ENCODE results near the gene ELK3.

The ELK3 gene

DNA sequence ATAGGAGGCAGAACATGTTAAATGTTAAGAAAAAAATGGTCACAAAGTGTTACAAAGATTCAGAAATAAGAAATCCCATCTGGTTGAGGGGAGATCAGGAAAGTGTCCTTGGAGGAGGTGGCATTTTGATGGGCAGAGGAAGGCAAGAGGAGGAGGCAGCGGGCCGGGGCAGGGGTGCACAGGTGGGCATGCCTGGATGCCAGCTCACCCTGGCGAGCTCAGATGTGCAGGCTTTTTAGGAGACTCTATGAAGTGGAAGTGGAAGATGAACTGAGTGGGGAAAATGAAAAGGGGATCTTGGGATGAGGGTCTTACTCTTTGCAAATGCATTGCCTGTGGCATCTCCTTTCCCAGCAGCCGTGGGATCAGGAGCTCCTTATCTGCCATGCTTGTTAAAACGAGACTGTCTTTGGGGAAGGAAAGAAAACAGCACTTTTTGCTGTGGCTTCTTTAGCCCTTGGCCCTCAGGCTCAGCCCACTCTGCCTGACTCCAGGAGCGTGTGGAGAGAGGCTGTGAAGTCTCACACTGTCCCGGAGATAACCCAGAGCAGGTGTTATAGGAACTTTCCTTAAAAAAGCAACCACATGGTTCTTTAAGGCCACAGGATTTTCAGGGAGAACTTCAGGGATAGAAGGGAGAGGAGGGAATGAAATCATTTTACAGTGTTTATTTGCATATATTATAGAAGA lies 62.6 kb downstream of the ELK3 start:
- DNase-seq (ENCODE audit: low read depth in 2 of 2): no peak

DNA sequence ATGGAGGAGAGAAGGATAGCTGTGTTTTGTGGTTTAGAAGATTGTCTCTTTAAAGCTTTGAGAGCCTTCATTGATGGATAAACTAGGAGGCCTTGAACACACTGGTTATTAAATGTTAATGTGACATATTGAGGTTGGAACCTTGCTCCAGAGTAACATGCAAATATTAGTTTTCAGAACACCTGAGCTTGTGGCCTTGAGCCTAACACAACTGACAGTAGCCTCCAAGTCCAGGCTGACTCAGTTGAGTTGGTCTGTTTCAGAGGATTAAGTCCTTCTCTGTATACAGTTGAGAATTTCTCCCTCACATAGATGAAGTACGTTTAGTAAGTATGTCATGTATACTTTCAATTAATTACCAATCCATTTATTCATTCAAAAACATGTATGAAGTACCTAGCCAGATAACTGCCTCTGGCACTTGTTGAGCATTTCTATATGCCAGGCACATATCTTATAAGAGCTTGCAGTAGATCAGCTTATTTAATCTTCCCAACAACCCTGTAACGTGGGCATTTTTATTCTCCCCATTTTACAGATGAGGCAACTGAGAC lies 63.5 kb downstream of the ELK3 start:
- DNase-seq (ENCODE audit: low read depth in 2 of 2): no peak

DNA sequence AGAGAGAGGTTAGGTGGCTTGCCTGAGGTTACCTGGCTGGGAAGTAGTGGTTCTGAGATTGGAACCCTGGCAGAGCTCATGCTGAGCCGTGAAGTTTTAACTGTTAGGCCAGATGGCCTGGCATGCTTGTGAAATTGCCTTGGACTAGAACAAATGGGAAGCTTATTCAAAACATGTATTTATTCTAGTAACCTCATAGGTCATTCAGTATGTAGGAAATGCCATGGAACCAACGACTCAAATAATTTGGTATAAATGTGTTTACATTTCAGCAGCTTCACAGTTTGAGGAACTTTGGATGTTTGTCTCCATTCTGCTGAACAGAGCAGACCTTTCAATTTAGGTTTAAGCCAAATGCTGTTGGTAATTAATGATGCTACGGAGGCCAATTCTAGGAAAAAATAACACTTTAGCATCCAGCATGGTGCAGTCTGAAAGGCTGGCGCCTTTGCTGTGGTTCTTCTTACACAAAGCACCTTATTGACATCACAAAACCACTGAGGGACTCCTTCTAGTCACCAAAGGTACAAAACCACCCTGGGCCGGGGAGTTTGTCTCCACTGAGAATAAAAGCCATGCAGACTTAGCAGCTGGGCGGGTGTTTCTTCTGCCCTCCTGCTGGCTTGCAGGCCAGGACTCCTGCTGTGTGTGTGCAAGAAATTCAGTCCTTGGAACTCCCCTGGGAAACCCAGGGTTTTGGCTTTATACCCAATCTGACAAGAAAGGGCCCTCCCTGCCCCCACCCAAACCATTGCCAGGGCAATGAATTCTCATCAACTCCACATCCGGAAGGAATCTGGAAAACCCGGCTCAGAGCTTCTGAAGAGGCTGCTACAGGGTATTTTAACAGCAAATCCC lies 64.2 kb downstream of the ELK3 start:
- DNase-seq (ENCODE audit: low read depth in 2 of 2): no peak

DNA sequence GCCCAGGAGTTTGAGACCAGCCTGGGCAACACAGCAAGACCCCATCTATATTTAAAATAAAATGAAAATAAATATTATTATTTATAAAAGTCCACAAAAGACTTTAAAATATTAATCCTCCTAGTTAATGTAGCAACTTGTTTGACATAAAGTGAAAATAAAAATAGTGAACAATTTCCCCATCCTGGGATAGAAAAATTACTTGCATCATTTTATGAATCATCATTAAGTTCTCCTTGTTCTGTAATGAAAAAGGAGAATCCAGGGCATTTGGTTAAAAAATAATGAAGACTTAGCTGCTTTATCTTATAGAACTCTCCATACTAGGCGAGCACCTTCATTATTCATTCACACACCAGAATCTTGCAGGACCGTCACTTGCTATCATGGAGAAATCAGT lies 66.1 kb downstream of the ELK3 start:
- no peak for DNase-seq (ENCODE audit: low read depth in 2 of 2)

DNA sequence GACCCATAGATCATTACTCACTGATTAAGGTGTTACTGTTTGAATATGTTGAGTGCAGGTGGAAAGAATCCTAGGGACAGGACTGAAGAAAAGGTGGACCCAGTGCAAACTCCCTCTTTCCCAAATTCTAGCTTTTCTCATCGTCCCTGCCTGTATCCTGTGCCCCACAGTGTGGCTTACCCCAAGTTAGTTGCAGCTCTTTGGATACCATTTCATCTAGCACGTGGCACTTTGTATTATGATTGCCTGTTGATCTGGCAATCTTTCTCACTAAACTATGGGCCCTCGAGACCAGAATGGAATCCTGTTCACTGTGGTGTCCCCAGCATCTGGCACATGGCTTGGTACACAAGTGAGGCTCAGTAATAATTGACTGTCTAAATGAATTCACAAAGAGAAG lies 66.5 kb downstream of the ELK3 start:
- no peak for DNase-seq (ENCODE audit: low read depth in 2 of 2)

DNA sequence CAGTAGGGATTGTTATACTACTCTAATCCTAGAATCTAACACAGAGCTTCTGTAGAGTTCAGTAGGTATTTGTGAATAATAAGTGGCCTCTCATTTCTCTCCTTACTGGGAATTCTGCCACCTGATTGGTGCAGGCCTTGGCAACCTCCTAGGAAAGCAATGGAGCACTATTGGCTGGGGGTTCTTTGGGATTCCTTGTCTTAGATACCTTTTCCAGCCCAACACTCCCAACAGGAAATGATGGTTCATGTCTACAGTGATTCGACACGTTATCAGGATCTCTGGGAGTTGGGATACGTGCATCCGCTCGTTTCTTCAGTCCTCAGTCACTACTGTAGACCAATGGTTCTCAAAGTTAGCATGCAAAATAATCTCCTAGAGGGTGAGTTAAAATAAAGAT lies 67.4 kb downstream of the ELK3 start:
- DNase-seq (ENCODE audit: low read depth in 2 of 2): no peak

DNA sequence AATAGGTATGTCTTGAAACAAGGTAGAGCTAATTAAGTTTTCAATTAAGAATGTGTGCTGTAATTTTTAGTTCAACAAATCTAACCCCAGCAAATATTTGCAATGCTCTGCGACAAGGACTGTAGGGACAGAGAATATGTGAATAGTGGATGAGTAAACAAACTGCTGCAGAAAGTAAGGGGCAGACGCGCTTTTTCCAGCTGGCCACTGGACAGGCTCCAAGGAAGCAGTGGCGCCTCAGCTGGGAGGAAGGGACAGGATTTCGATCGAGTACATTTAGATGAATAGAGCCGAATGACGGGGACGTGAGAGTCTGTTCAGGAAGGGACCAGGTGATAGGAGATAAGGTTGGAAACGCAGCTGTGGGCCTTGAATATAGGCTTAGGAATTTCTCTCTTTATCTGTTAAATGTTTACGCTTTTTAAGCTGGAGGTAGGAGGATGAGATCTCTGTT lies 69.3 kb downstream of the ELK3 start:
- no peak for DNase-seq (ENCODE audit: low read depth in 2 of 2)

DNA sequence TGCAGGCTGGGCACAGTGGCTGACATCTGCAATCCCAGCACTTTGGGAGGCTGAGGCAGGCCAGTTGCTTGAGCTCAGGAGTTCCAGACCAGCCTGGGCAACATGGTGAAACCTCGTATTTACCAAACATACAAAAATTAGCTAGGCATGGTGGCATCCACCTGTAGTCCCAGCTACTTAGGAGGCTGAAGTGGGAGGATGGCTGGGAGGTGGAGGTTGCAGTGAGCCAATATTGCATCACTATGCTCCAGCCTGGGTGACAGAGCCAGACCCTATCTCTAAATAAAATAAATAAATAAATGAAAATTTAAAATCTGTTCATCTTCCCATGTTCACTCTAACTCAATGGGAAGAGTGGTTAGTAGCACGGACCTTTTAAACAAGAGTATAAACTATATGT lies 71.2 kb downstream of the ELK3 start:
- no peak for DNase-seq (ENCODE audit: low read depth in 2 of 2)

DNA sequence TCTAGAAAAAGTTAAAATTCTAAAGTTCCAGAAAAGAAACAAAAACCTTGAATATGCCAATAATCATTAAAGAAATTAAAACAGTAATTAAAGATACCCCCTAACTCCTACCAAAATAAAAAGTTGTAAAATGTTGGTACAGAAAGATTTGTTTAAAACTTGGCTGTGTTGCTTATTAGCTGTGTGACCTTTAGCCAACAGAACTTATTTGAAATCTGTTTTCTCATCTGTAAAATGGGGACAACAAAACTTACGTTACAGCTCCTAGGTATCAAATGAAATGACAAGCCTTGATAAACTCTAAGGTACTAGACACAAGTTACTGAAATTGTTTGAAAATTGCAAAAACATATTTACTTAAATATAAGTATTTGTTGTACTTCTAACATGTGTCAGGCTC lies 71.7 kb downstream of the ELK3 start:
- no peak for DNase-seq (ENCODE audit: low read depth in 2 of 2)

DNA sequence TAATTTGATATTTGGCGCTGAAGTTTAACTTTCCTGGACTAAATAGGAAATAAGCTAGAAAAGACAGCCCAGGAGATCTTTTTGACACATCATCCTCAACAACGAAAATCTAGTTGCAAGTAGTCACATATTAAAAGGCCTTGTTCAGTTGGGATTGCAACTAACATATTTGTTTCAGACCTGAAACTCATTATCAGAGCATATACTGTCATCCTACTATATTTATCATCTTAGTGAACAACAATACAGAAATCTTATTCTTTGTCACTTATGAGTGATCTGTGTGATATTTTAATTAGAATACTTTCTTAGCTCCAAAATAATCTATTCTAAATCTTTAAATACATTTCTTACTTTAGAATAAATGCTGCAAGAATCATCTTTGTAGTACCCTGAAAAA lies 72.1 kb downstream of the ELK3 start:
- no peak for DNase-seq (ENCODE audit: low read depth in 2 of 2)

DNA sequence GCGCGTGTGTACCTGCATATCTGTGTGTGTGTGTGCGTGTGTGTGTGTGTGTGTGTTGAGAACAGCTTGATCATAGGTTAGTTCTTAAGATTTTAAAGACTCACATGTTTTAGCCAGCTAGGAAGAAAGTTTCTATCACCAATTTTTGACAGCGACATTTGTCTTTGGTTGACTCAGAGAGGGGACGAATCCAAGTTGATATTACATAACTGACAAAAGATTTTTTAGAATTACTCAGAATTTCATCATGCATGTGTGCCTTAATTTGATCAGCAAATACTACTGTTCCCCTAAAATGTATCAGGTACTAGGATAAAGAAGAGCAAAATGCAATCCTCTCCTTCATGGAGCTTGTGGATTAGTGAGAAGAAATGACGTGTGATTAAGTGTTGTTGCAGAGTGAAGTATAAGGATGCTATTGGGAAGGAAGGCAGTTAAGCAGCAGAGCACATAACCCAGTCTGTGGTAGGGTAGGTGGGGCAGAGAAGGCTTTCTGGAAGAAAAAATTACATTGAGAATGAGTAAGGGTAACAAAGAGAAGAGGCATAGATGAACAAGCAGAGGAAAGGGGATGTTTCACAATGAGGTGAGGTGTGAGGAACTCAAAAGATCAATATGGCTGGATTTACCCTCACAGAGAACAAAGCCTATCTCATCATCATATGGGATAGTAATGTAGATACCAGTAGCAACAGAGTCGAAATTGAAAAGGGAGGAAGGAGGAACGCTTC lies 77.5 kb downstream of the ELK3 start:
- no peak for DNase-seq (ENCODE audit: low read depth in 2 of 2)

DNA sequence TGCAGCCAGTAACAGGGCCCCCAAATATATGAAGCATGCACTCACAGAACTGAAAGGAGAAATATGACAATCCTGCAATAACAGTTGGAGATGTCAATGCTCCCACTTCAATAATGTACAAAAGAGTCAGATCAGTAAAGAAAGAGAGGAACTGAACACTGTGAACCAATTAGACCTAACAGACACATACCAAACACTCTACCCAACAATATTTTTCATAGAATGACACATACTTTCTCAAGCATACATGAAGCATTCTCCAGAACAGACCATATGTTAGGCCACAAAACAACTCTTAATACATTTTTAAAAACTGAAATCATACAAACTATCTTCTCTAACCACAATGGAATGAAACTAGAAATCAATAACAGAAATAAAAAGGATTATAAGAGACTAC lies 80.2 kb downstream of the ELK3 start:
- DNase-seq (ENCODE audit: low read depth in 2 of 2): no peak

DNA sequence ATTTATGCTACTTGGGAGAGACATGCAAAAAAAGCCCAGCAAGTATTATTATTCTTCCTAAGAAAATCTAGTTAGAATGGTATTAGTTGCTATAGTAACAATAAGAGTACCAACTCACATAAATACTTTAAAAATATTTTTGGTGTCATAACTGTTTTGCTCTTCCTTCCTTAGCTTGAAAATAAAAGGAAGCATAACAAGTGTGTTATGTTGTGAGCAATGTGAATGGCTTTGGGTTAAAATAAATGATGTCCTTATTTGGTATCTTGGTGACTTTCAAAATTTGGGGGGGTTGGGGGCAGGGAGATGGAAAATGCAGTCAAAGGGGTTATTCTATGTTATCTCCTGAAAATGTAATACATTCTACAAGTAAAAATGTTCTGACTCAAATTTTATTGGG lies 91.0 kb downstream of the ELK3 start:
- DNase-seq (ENCODE audit: low read depth in 2 of 2): no peak

DNA sequence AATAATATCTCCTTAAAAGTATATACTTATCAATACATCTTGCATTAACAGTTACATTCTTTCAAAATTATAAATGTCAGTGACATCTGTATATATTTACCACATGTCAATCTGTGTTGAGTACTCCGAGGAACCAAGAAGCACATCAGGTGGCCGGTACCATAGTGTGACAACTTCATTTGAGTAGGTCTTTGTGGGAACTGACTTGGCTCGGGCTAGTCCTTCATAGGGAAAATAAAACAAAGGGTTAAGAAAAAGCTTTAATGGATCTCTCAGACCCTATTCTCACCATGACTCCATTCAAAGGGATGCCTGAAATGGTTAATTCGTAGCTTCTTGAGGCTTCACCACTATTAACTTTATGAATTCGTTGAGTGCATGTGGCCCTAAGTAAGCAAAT lies 94.9 kb downstream of the ELK3 start:
- no peak for DNase-seq (ENCODE audit: low read depth in 2 of 2)

DNA sequence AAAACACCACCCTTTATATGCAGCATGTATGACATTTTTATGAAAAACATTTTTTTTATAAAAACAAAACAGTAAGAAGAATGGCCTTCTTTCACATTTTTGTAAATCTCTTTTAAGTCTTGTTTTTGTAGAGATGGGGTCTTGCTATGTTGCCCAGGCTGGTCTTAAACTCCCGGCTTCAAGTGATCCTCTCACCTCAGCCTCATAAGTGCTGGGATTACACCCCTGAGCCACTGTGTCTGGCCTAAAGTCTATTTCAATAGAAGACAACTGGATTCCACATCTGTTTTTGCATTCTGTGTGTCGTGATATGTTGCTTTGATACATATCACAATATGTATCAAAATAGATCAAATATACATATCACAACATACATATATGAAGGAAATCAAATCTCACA lies 98.9 kb downstream of the ELK3 start:
- no peak for DNase-seq (ENCODE audit: low read depth in 2 of 2)

DNA sequence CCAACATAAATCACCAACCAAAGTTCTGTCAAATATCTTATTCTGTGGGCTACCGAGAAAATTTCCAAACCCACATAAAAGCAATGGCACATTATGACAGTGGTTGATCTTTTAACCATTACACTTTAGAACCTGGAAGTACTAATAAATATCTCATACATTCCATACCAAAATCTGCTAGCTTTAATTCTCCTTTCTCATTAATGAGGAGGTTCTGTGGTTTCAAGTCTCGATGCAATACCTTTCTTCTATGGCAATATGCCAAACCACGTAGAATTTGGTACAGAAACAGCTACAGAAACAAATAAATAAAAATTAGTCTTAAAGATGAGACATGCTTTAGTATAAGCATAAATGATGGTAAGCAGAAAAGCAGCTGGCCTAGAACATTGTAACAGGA lies 100.7 kb downstream of the ELK3 start:
- no peak for DNase-seq (ENCODE audit: low read depth in 2 of 2)

DNA sequence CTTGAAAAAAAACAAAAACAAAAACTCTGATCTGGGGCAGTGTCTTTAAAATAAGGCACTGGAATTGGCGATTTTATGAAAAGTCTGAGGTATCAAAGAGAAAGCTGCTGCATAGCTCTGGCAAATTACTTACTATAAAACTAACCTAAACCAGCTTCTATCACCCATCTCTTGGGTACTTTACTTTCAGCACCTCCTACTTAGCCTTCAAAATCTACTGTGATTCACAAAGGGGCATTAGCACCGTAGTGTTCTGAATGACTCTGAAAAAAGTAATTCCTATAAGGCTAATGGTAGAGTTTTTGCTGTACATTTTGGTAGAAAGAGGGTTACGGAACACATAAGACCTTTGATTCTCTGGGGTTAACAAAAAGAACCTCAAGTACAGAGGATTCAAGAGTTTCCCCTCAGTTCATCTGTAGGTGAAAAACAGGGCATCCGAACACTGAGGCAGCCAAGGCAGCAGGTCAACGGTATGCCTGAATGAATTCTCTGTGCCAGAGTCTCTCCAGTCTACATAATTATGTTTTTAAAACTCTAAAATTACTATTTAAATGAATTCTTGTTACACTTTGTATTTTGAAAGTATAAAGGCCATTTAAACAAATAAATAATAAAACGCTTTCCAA lies 101.5 kb downstream of the ELK3 start:
- DNase-seq (ENCODE audit: low read depth in 2 of 2): no peak

DNA sequence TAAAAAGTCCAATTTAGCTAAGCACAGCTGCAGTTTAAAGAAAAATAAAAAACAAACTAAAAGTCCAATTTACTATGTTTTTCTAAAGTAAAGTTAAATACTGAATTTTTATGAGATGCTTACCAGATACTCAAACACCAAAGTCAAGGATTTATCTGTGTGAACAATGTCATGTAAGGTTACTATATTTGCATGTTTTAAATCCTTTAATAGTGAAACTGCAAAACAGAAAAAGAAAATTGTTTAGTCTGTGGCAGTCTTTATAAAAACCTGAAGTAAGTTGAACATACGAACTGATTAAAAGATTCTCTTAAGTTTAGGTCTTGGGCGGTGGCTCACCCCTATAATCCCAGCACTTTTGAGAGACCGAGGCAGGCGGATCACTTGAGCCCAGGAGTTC lies 103.3 kb downstream of the ELK3 start:
- no peak for DNase-seq (ENCODE audit: low read depth in 2 of 2)

DNA sequence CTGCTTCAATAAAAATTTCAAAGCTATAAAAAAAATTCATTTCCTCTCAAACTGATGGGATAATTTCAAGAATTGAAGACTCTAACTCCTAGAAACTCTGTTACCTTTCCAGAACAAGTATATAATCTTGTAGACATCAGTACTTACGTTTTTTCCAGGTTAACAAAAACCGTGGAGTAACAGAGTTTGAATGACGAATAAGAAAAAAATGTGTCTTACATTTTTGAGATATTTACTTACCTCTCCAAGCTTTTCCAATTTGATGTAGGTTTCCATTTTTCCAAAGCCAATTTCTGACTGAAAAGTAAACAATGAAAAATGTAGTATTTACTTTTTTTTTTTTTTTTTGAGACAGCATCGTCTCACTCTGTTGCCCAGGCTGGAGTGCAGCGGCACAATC lies 105.9 kb downstream of the ELK3 start:
- DNase-seq (ENCODE audit: low read depth in 2 of 2): no peak

DNA sequence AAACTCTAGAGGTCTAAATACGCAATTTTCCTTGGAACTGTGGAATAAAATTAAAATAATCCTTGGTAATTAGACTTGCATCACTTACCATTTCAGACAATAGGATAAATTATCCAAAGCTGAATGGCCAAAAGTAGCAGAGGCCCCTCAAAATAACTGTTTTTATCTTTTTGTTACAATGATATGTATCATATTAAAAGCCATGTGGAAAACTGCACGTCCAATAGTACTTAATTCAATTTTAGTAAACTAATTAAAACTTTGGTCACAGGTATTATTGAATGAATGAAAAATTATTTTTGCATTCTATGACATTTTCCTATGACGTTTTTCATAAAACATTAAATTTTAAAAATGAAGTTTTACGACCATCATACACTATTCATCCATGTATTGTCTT lies 107.6 kb downstream of the ELK3 start:
- DNase-seq (ENCODE audit: low read depth in 2 of 2): no peak

DNA sequence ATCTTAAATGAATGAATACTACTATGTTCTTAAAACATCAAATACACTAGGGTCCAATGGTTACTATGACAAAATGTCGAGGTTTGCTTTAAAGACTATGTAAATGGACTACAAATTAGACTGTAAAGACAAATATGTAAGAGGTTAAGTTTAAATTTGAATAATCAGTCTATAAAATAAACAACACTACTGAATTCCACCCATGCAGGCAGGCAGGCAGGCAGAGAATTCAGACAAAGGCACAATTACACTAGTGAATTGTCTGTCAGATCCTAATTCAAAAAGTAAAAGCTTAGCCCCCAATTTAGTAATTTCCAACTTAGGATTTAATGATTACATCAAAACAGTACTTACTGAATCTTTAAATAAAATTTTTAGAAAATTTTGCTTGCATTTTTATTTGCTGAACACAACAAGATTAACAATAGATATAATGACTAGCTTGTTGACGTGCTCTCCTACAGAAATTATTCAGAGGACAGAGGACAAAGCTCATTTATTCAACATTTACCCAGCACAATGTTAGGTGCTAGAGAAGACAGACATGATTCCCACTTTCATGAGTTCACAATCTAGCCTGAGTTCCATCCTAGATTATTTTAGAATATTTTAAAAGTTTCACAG lies 108.6 kb downstream of the ELK3 start:
- no peak for DNase-seq (ENCODE audit: low read depth in 2 of 2)

DNA sequence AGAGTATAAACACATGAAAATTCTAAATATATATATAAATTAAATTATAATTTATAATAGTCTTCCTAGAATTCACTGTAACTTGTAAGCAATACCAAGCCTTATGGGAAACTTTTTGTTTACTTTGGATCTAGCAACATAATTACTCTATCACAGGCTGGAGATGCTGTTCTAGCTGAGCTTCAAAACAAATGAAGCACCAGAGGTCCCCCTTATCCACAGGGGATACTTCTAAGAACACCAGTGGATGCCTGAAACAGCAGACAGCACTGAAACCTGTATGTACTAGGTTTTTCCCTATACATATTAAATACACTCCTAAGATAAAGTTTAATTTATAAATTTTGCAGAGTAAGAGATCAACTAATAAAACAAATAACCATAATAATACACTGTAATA lies 109.5 kb downstream of the ELK3 start:
- DNase-seq (ENCODE audit: low read depth in 2 of 2): no peak
